Stromal cell of bone marrow (primary cell): ENCODE measurements around the gene CNNM2.
"Not testable (repeated sequence)": the region's sequence is repeated elsewhere in the genome, so short reads cannot be mapped to it uniquely, and the experiment has no call there.

Experiments used
- DNase-seq: peaks from one replicate; pipeline ENCODE4 v3.0.0-alpha.2; 2012; ENCODE audit warnings: low read depth

The CNNM2 gene

DNA sequence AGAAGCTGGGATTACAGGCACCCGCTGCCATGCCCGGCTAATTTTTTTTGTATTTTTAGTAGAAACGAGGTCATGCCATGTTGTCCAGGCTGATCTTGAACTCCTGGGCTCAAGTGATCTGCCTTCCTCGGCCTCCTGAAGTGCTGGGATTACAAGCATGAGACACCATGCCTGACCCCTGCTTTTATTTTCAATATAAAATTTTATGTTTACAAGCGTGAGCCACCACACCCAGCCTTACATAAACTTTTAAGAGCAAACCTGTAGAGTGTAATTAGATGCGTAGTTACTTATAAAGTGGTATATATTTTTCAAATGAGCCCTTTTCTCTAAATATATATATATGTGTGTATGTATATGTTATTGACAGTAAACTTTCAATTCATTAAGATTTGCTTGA lies 8.7 kb downstream of the CNNM2 start:
- no peak for DNase-seq

DNA sequence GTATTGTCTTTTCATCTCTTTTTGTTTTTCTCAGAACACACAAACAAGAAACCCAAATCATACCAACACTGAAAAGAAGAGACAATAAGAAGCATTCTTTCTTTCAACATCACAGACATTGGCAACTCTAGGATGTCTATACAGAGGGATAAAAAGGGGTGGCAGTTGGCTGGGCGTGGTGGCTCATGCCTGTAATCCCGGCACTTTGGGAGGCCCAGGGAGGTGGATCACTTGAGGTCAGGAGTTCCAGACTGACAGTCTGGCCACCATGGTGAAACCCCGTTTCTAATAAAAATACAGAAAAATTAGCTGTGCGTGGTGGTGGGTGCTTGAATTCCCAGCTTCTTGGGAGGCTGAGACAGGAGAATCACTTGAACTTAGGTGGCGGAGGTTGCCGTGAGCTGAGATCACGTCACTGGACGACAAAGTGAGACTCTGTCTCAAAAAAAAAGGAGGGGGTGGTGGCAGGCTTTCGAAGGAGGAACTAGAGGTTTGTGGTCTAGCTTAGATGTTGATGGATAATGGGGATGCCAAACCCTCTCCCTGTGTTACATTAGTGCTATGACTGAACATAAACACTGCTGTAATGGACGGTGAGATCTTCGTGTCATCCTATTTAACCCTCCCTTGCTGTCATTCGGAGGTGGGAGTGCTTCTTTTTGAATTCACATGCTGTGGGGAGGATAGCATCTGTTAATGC lies 9.4 kb downstream of the CNNM2 start:
- no peak for DNase-seq

GRCh38 chr10:102928442-102928841 lies 10.3 kb downstream of the CNNM2 start:
- not testable (repeated sequence) for DNase-seq

DNA sequence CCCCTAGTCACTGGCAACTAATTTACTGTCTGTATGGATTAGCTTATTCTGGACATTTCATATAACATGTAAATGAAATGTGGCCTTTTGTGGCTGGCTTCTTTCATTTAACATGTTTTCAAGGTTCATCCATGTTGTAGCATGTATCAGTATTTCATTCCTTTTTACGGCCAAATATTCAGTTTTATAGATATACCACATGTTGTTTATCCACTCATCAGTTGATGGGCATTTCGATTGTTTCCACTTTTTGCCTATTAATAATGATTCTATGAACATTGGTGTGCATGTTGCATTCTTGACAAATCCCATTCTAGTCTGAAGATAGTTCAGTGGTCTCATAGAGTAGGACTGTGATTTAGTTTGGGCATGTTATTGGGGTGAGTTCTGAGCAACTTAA lies 12.6 kb downstream of the CNNM2 start:
- no peak for DNase-seq

DNA sequence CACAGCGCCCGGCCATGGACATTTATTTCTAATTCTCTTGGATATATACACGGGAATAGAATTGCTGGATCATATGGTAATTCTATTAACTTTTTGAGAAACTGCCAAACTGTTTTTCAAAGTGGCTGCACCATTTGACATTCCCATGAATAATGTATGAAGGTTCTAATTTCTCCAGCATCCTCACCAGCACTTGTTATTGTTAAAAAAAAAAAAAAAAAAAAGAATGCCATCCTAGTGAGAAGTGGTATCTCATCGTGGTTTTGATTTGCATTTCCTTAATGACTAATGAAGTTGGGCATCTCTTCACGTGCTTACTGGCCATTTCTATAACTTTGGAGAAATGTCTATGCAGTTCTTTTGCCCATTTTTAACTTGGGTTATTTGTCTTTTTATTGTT lies 13.5 kb downstream of the CNNM2 start:
- no peak for DNase-seq

DNA sequence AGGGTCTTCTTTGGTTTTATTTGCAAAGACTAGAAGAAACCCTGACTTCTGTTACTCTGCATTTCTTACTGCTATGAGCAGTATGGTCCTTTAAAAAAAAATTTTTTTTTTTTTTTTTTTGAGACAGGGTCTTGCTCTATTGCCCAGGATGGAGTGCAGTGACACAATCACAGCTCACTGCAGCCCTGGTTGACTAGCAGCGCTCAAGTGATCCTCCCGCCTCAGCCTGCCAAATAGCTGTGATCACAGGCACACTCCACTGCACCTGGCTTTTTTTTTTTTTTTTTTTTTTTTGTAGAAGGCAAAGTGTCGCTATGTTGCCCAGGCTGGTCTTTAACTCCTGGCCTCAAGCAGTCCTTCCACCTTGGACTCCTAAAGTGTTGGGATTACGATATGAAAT lies 17.4 kb downstream of the CNNM2 start:
- DNase-seq = no peak

DNA sequence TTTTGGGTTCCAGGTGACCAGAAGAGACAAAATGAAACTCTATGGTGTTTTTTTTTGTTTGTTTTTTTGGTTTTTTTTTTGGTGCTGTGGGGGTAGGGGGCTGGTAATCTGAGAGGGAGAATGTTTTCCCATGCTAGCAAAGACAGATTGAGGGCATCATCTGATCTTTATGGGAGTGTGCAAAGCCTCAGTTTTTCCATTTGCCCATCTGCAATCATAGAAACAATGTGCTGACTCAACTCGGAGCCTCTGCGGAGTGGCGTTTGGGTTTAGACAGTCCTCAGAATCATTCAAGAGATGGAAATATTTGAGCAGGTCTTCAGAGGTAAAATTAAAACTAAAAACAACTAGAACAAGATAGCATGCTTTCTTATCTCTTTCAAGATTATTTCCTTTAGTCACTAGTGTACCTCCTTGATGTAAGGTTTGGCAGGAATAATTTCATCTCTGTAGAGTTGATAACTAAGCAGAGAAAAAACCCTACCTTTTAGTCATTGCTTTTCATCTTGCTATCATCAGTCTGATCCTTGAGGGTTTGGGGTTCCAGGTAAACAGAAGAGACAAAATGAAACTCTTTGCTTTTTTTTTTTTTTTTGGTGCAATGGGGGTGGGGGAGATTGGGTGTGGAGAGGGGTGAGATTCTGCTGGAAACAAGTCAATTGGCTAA lies 18.0 kb downstream of the CNNM2 start:
- no peak for DNase-seq

- no peak for DNase-seq
Observed at GRCh38 chr10:102941401-102941800, 23.3 kb downstream of the CNNM2 start.

DNA sequence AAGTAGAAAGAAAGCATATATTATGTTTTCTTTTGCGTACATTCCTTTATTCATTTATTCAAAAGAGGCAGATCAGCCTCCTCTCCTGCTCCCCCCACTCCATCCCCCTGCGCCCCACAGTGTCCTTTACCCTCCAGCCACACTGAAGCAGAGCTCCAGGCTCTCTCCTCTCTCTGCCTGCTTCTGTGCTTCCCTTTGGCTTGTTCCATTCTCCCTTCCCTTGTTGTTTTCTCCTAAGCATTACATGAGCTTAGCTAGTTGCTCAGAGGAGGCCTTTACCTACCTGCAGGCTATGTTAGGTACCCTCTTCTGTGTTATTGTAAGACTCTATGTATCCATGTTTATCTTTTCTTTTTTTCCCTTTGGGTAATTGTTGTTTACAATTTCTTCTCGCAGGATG lies 27.4 kb downstream of the CNNM2 start:
- no peak for DNase-seq

GRCh38 chr10:102945962-102946361 lies 27.9 kb downstream of the CNNM2 start:
- DNase-seq = no peak

GRCh38 chr10:102946992-102947391 lies 28.9 kb downstream of the CNNM2 start:
- DNase-seq = no peak

DNA sequence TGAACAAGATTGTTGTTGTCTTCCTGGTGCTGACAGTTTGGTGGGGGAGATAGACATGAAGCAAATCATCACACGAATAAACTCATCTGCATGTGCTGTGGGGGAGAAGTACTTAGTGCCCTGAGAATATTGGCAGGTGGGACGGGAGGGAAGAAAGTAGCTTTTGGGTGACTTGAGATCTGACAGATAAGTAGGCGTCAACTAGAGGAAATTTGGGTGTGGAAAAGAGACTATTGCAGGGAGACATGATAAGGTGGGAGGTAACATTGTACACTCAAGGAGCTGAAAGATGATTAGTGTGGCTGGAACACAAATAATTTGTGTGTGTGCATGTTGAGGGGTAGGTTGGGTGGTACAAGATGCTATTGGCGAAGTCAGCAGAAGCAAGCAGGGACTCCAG lies 30.1 kb downstream of the CNNM2 start:
- DNase-seq = no peak

DNA sequence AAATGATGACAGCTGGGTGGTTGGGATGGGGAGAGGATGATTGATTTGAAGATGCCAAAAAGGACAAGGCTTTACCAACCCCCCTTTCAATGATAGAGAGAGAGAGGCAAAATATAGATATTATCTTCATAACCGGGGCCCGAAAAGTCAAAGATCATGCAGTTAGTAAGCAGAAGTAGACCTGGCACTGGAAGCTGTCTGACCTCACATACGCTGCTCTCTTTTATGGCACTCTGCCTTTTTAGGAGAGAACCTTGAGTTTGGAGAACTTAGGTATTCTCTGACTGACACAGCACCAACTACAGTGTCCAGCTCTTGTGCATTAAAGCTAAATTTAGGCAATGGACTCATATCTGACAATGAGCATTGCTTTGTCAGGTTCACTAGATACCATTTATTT lies 30.7 kb downstream of the CNNM2 start:
- no peak for DNase-seq

GRCh38 chr10:102949916-102950315 lies 31.8 kb downstream of the CNNM2 start:
- no peak for DNase-seq

DNA sequence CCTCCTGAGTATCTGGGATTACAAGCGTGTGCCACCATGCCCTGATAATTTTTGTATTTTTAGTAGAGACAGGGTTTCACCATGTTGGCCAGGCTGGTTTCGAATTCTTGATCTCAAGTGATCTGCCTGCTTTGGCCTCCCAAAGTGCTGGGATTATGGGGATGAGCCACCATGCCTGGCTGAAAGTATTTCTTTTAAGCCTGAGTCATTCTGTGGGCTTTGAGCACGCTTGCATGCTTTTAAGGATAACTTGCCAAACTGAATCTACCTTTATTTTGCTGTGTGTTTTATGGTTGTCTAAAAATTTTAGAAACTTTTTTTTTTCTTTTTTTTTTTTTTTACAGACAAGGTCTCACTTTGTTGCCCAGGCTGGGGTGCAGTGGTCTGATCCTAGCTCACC lies 33.2 kb downstream of the CNNM2 start:
- no peak for DNase-seq

DNA sequence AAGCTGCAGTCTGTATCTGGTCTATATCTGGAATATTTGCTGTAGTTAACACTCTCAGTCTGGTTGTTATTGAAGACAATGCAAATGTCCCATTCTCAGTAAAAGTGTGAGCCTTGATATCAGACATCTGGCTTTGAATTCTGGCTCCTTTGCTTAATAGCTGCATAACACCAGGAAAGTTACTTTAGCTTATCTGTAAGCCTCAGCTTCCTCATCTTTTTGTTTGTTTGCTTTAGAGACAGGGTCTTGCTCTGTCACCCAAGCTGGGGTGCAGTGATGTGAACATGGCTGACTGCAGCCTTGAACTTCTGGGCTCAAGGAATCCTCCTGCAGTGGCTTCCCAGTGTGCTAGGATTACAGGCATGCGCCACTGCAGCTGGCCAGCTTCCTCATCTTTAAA lies 41.3 kb downstream of the CNNM2 start:
- DNase-seq = no peak

GRCh38 chr10:102960157-102960556 lies 42.1 kb downstream of the CNNM2 start:
- no peak for DNase-seq

DNA sequence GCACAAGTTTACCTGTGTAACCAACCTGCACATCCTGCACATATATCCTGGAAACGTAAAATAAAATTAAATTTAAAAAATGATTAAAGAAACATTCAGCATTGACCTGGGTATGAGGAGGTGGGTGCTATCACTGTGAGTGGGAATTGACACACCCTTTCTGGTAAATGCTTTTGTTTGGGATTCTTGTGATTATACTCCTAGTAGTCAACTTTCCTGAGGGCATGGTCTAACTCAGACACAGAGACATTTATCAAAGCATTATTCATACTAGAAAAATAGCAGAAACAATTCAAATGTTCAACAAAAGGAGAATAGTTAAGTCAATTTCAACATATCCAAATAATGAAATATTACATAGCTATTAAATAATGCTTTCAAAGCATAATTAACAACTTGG lies 44.2 kb downstream of the CNNM2 start:
- DNase-seq = no peak

DNA sequence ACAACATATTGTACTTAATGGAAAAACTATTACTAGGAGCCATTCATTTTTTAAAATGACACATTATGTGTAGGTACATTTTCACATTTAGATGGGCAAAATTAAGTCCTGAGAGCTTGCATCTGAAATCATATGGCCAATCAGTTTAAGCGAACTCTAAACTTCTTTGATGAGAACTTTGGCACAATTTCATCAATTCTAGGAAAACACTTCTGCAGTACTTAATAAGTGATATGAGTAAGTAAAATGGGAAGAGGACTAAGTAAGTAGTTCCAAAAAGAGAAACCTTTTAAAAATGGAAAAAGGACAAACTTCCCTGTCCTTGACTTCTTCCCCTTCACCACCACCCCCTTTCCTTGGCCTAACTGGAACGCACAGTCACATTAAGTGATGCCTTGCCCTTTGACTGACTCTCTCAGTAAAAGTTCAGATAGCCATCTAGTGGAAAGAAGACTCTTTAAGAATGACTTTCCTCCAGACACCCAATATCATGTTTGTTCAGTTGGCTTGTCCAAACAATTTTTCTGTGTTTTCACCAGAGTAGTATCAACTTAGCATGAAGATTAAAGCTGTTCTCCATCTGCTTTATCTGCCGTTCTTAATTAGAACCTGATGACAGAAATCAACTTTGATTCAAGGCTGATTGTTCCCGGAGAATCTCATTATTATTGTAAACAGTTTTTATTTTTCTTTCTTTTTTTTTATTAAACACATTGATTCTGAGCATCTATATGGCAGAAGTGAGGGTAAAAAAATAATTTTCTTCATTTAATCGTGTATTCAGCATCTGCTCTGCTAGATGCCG lies 45.1 kb downstream of the CNNM2 start:
- no peak for DNase-seq

DNA sequence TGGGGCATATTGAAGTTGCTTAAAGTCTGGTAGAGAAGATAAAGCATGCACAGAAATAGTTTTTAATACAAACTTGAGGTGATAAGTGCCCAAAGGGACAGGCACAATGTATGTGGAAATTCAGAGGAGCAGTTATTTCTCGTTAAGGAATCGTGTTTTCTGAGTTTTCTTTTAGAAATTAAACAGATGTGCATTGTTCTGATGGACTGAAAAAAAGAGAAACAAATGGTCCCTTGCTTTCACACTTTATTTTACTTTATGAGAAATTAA lies 45.6 kb downstream of the CNNM2 start:
- no peak for DNase-seq

DNA sequence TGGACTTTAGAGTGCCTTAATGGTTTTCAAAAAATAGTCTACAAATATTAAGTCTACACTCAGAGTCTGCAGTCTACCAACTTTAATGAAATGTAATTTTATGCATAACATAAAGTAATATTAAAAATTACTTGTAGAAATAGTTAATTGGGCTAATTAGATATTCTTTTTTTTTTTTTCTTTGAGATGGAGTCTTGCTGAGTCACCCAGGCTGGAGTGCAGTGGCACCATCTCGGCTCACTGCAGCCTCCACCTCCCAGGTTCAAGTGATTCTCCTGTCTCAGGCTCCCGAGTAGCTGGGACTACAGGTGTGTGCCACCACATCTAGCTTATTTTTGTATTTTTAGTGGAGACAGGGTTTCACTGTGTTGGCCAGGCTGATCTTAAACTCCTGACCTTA lies 46.0 kb downstream of the CNNM2 start:
- not testable (repeated sequence) for DNase-seq

DNA sequence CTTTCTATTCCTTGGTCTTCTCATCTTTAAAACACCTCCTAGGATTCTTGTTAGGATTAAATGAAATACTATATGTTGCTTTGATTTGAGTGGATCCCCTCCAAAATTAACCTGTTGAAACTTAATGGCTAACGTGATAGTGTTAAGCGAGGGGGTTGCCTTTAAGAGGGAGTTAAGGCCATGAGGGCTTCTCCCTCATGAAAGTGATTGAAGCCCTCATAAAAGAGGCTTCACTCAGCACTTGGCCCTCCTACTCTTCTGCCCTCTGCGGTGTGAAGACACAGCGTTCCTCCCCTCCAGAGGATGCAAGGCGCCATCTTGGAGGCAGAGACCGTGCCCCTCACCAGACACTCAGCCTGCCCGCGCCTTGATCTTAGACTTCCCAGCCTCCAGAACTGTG lies 46.6 kb downstream of the CNNM2 start:
- no peak for DNase-seq

- no peak for DNase-seq
Observed at GRCh38 chr10:102965311-102965851, 47.3 kb downstream of the CNNM2 start.
